GM12878 (cell line): ENCODE measurements around the gene SORL1. TPM values are rescaled to one million over a fixed set of nuclear protein-coding genes. Genes with fewer than 3 reads are reported as not detected.

ENCODE experiments used
- BACH1 ChIP-seq: fragments of 450-650 bp; IDR thresholded peaks from 2 replicates; pipeline ENCODE4 v1.6.1; 2017; ENCODE audit warnings: mild to moderate bottlenecking, borderline replicate concordance
- DPF2 ChIP-seq: fragments of 450-650 bp; IDR thresholded peaks from 2 replicates; pipeline ENCODE4 v1.6.1; 2017; ENCODE audit warnings: mild to moderate bottlenecking
- EGR1 ChIP-seq, 2 experiments: IDR thresholded peaks; 1 replicate in 1 of 2; 2 replicates in 1 of 2; pipeline ENCODE4 v1.6.1; 2011 to 2012; ENCODE audit warnings: low read depth in 2 of 2, low read length in 2 of 2, borderline replicate concordance in 1 of 2, mild to moderate bottlenecking in 1 of 2, moderate library complexity in 1 of 2
- EZH2 ChIP-seq: IDR thresholded peaks from 2 replicates; pipeline ENCODE4 v1.6.1; 2012; ENCODE audit warnings: low read depth, mild to moderate bottlenecking, control low read depth, inconsistent platforms, low read length, borderline replicate concordance; ENCODE audit not compliant: control insufficient read depth
- FOXM1 ChIP-seq: IDR thresholded peaks from 2 replicates; pipeline ENCODE4 v1.6.1; 2012; ENCODE audit warnings: low read depth, mild to moderate bottlenecking, inconsistent platforms, low read length, moderate library complexity
- GATAD2B ChIP-seq: fragments of 450-650 bp; conservative IDR thresholded peaks from 2 replicates; pipeline ENCODE4 v1.6.1; 2017; ENCODE audit warnings: low read depth, mild to moderate bottlenecking, moderate library complexity
- IKZF1 ChIP-seq: fragments of 450-650 bp; conservative IDR thresholded peaks from 2 replicates; pipeline ENCODE4 v1.6.1; 2017; ENCODE audit warnings: antibody characterized with exemption, mild to moderate bottlenecking
- MEF2B ChIP-seq: fragments of 450-650 bp; IDR thresholded peaks from 2 replicates; pipeline ENCODE4 v1.6.1; 2018; ENCODE audit warnings: mild to moderate bottlenecking, moderate library complexity; ENCODE audit not compliant: partially characterized antibody, poor library complexity, severe bottlenecking
- MTA2 ChIP-seq: fragments of 450-650 bp; IDR thresholded peaks from 2 replicates; pipeline ENCODE4 v1.6.1; 2016; ENCODE audit warnings: low read depth, mild to moderate bottlenecking, moderate library complexity
- NFYB ChIP-seq: IDR thresholded peaks from 2 replicates; pipeline ENCODE4 v1.6.1; 2011; ENCODE audit warnings: low read depth, mild to moderate bottlenecking, low read length, improper control_type of control experiment, moderate library complexity; ENCODE audit not compliant: insufficient read depth
- RELA ChIP-seq: fragments of 450-650 bp; IDR thresholded peaks from 2 replicates; pipeline ENCODE4 v1.8.0; 2014; ENCODE audit warnings: borderline replicate concordance; ENCODE audit not compliant: partially characterized antibody
- SRF ChIP-seq, 2 experiments: IDR thresholded peaks; 2 replicates each; pipeline ENCODE4 v1.6.1; 2011; ENCODE audit warnings: low read depth in 2 of 2, low read length in 2 of 2, mild to moderate bottlenecking in 1 of 2, moderate library complexity in 1 of 2
- TAF1 ChIP-seq: IDR thresholded peaks from 2 replicates; pipeline ENCODE4 v1.6.1; 2011; ENCODE audit warnings: mild to moderate bottlenecking, low read depth, low read length, borderline replicate concordance
- ZNF217 ChIP-seq: fragments of 450-650 bp; IDR thresholded peaks from 2 replicates; pipeline ENCODE4 v1.6.1; 2017; ENCODE audit warnings: antibody characterized with exemption, mild to moderate bottlenecking
- ZNF622 ChIP-seq: fragments of 450-650 bp; IDR thresholded peaks from 2 replicates; pipeline ENCODE4 v1.6.1; 2017; ENCODE audit warnings: mild to moderate bottlenecking, inconsistent platforms
- polyA plus RNA-seq, 11 experiments: library from polyadenylated mRNA; depleted of rRNA in 4 of 11; unstranded in 6 of 11; stranded (reverse) in 5 of 11; fragments of >200 nt; fragmentation: Nextera tagmentation in 4 of 11; fragmentation: Illumina TruSeq in 1 of 11; extraction: Ambion mirVana in 4 of 11; extraction: Trizol in 1 of 11; gene quantifications; 1 replicate in 1 of 11; 2 replicates in 10 of 11; pipeline versions ENCODE4 v1.2.1 to v1.2.3, GENCODE V29; 2011 to 2016; ENCODE audit warnings: inconsistent platforms in 2 of 11, missing spikeins in 2 of 11, low read depth in 1 of 11
- total RNA-seq, 4 experiments: library from RNA; depleted of rRNA in 3 of 4; stranded (reverse); fragments of >200 nt in 3 of 4; fragmentation: Illumina TruSeq in 1 of 4; extraction: Trizol in 1 of 4; gene quantifications; 2 replicates each; pipeline versions ENCODE4 v1.2.1 to v1.2.3, GENCODE V29; 2013 to 2021
- TF ChIP-seq, protein P1 (sequence below): fragments of 450-650 bp; IDR thresholded peaks from 2 replicates; pipeline ENCODE4 v1.6.1; 2017; ENCODE audit warnings: antibody characterized with exemption, mild to moderate bottlenecking, moderate library complexity
- TF ChIP-seq, protein P2 (sequence below): IDR thresholded peaks from 2 replicates; pipeline ENCODE4 v1.6.1; 2011; ENCODE audit warnings: mild to moderate bottlenecking, low read depth, low read length, moderate library complexity; ENCODE audit not compliant: insufficient replicate concordance
- TF ChIP-seq, protein P3 (sequence below): IDR thresholded peaks from 2 replicates; pipeline ENCODE4 v1.6.1; 2012; ENCODE audit warnings: improper control_type of control experiment, low read depth, low read length; ENCODE audit not compliant: insufficient replicate concordance
- TF ChIP-seq, protein P4 (sequence below): fragments of 450-650 bp; IDR thresholded peaks from 2 replicates; pipeline ENCODE4 v1.6.1; 2017; ENCODE audit warnings: low read depth, mild to moderate bottlenecking, moderate library complexity

The SORL1 gene
- total and polyA plus RNA-seq, 10 of the 15 experiments (the other 5 are each of a cell fraction or from before 2014, with no cell fraction given): 20.2 to 107 (median 59.9) TPM

DNA sequence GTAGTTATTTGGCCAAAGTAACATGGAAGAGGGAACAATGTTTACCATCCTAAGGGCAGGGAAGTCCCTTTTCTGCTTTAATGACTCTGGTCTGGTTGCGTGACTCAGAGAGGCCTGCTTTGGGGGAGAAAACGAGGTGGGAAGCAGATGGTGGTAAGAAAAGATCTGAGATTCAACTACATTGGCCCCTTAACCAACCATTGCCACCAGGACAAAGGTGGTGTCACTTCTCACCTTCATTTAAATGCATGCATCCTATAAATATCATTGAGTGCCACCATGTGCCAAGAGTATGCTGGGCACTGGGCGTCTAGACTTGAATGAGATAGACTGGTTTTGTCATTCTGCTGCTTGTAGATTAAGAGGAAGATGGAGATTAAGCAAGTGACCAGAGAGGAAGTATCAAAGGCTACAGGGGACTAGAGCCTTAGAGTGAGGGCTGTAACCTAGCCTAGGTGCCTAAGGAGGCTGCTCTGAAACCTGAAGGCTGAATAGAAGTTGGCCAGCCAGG is 3.6 kb upstream of the SORL1 start (continued):
- no peak for TF ChIP-seq TAF1
- peak; percentile 44; the same call in 1 of the 2 replicates for TF ChIP-seq GATAD2B
- peak; percentile 65; the same call in 1 of the 2 replicates for TF ChIP-seq DPF2
- no peak for TF ChIP-seq ZNF622
- peak; percentile 38 for TF ChIP-seq RELA
- no peak for TF ChIP-seq BACH1
- TF ChIP-seq FOXM1: no peak
- peak; percentile 33; the same call in 1 of the 2 replicates for TF ChIP-seq ZNF217
- TF ChIP-seq, protein P1, sequence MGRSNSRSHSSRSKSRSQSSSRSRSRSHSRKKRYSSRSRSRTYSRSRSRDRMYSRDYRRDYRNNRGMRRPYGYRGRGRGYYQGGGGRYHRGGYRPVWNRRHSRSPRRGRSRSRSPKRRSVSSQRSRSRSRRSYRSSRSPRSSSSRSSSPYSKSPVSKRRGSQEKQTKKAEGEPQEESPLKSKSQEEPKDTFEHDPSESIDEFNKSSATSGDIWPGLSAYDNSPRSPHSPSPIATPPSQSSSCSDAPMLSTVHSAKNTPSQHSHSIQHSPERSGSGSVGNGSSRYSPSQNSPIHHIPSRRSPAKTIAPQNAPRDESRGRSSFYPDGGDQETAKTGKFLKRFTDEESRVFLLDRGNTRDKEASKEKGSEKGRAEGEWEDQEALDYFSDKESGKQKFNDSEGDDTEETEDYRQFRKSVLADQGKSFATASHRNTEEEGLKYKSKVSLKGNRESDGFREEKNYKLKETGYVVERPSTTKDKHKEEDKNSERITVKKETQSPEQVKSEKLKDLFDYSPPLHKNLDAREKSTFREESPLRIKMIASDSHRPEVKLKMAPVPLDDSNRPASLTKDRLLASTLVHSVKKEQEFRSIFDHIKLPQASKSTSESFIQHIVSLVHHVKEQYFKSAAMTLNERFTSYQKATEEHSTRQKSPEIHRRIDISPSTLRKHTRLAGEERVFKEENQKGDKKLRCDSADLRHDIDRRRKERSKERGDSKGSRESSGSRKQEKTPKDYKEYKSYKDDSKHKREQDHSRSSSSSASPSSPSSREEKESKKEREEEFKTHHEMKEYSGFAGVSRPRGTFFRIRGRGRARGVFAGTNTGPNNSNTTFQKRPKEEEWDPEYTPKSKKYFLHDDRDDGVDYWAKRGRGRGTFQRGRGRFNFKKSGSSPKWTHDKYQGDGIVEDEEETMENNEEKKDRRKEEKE: no peak
- peak; percentile 77 for TF ChIP-seq IKZF1
- TF ChIP-seq, protein P2, sequence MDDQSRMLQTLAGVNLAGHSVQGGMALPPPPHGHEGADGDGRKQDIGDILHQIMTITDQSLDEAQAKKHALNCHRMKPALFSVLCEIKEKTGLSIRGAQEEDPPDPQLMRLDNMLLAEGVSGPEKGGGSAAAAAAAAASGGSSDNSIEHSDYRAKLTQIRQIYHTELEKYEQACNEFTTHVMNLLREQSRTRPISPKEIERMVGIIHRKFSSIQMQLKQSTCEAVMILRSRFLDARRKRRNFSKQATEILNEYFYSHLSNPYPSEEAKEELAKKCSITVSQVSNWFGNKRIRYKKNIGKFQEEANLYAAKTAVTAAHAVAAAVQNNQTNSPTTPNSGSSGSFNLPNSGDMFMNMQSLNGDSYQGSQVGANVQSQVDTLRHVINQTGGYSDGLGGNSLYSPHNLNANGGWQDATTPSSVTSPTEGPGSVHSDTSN: no peak
- no peak for TF ChIP-seq SRF (IDR thresholded peaks at IDR 0.05; ENCODE audit: low read depth in 2 of 2, low read length in 2 of 2)
- TF ChIP-seq EZH2: no peak
- TF ChIP-seq EGR1 (IDR thresholded peaks at IDR 0.05; ENCODE audit: borderline replicate concordance in 1 of 2, low read depth in 2 of 2, low read length in 2 of 2): no peak
- TF ChIP-seq, protein P3, sequence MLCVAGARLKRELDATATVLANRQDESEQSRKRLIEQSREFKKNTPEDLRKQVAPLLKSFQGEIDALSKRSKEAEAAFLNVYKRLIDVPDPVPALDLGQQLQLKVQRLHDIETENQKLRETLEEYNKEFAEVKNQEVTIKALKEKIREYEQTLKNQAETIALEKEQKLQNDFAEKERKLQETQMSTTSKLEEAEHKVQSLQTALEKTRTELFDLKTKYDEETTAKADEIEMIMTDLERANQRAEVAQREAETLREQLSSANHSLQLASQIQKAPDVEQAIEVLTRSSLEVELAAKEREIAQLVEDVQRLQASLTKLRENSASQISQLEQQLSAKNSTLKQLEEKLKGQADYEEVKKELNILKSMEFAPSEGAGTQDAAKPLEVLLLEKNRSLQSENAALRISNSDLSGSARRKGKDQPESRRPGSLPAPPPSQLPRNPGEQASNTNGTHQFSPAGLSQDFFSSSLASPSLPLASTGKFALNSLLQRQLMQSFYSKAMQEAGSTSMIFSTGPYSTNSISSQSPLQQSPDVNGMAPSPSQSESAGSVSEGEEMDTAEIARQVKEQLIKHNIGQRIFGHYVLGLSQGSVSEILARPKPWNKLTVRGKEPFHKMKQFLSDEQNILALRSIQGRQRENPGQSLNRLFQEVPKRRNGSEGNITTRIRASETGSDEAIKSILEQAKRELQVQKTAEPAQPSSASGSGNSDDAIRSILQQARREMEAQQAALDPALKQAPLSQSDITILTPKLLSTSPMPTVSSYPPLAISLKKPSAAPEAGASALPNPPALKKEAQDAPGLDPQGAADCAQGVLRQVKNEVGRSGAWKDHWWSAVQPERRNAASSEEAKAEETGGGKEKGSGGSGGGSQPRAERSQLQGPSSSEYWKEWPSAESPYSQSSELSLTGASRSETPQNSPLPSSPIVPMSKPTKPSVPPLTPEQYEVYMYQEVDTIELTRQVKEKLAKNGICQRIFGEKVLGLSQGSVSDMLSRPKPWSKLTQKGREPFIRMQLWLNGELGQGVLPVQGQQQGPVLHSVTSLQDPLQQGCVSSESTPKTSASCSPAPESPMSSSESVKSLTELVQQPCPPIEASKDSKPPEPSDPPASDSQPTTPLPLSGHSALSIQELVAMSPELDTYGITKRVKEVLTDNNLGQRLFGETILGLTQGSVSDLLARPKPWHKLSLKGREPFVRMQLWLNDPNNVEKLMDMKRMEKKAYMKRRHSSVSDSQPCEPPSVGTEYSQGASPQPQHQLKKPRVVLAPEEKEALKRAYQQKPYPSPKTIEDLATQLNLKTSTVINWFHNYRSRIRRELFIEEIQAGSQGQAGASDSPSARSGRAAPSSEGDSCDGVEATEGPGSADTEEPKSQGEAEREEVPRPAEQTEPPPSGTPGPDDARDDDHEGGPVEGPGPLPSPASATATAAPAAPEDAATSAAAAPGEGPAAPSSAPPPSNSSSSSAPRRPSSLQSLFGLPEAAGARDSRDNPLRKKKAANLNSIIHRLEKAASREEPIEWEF: no peak
- peak; percentile 76 for TF ChIP-seq MTA2
- TF ChIP-seq, protein P4, sequence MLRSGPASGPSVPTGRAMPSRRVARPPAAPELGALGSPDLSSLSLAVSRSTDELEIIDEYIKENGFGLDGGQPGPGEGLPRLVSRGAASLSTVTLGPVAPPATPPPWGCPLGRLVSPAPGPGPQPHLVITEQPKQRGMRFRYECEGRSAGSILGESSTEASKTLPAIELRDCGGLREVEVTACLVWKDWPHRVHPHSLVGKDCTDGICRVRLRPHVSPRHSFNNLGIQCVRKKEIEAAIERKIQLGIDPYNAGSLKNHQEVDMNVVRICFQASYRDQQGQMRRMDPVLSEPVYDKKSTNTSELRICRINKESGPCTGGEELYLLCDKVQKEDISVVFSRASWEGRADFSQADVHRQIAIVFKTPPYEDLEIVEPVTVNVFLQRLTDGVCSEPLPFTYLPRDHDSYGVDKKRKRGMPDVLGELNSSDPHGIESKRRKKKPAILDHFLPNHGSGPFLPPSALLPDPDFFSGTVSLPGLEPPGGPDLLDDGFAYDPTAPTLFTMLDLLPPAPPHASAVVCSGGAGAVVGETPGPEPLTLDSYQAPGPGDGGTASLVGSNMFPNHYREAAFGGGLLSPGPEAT: peak; percentile 64
- peak; percentile 24 for TF ChIP-seq MEF2B
- TF ChIP-seq NFYB: no peak
